GM19467 (cell line): Measurements from ENCODE around the gene PRKCE.

Source experiments
- ATAC-seq: cut with Tn5 transposase; IDR thresholded peaks from one replicate; pipeline ENCODE4 v1.9.1; 2021; ENCODE audit warnings: mild to moderate bottlenecking, moderate library complexity; ENCODE audit not compliant: unreplicated experiment

PRKCE gene

GRCh38 chr2:45950606-45951005 is 299.1 kb downstream of the PRKCE start:
- ATAC-seq: no peak

GRCh38 chr2:45951025-45951727 is 299.7 kb downstream of the PRKCE start:
- no peak for ATAC-seq

GRCh38 chr2:45952591-45952990 is 301.1 kb downstream of the PRKCE start:
- no peak for ATAC-seq

- ATAC-seq: no peak
These were observed 302.0 kb downstream of the PRKCE start for GRCh38 chr2:45953376-45954027.

GRCh38 chr2:45954233-45954850 is 302.9 kb downstream of the PRKCE start:
- no peak for ATAC-seq

GRCh38 chr2:45957533-45958227 is 306.2 kb downstream of the PRKCE start:
- ATAC-seq: no peak

- ATAC-seq: no peak
These were observed 308.8 kb downstream of the PRKCE start for GRCh38 chr2:45960057-45960863.

GRCh38 chr2:45962177-45962921 is 310.9 kb downstream of the PRKCE start:
- ATAC-seq: no peak

- no peak for ATAC-seq
These were observed 312.3 kb downstream of the PRKCE start for GRCh38 chr2:45963816-45964215.

GRCh38 chr2:45964223-45964841 is 312.9 kb downstream of the PRKCE start:
- ATAC-seq: no peak

- ATAC-seq: no peak
These were observed 313.4 kb downstream of the PRKCE start for GRCh38 chr2:45964906-45965305.

GRCh38 chr2:45965871-45966498 is 314.5 kb downstream of the PRKCE start:
- no peak for ATAC-seq

- ATAC-seq: no peak
These were observed 317.6 kb downstream of the PRKCE start for GRCh38 chr2:45968946-45969584.

- ATAC-seq: no peak
These were observed 322.0 kb downstream of the PRKCE start for GRCh38 chr2:45973426-45973825.

- peak; percentile 73 for ATAC-seq
These were observed 322.6 kb downstream of the PRKCE start for GRCh38 chr2:45974056-45974455.

- no peak for ATAC-seq
These were observed 323.4 kb downstream of the PRKCE start for GRCh38 chr2:45974762-45975408.

- ATAC-seq: no peak
These were observed 324.5 kb downstream of the PRKCE start for GRCh38 chr2:45975752-45976517.
